Medulla oblongata (tissue), 1 donor: ENCODE data around the gene TNNT2.

Source experiments
- DNase-seq: peaks from one replicate; pipeline ENCODE4 v3.0.0-alpha.2; 2015; ENCODE audit errors: extremely low spot score

The TNNT2 gene

GRCh38 chr1:201334325-201335173 is 42.9 kb downstream of the TNNT2 start:
- DNase-seq, result peak; percentile 9

- no peak for DNase-seq
Measured at GRCh38 chr1:201332616-201333335, 44.7 kb downstream of the TNNT2 start.

- no peak for DNase-seq
Measured at GRCh38 chr1:201332021-201332420, 45.5 kb downstream of the TNNT2 start.

GRCh38 chr1:201331166-201331565 is 46.3 kb downstream of the TNNT2 start:
- no peak for DNase-seq

- no peak for DNase-seq
Measured at GRCh38 chr1:201330541-201330940, 46.9 kb downstream of the TNNT2 start.

GRCh38 chr1:201329801-201330200 is 47.7 kb downstream of the TNNT2 start:
- DNase-seq, result no peak

- DNase-seq, result no peak
Measured at GRCh38 chr1:201329286-201329685, 48.2 kb downstream of the TNNT2 start.

- DNase-seq, result no peak
Measured at GRCh38 chr1:201328576-201328975, 48.9 kb downstream of the TNNT2 start.

- DNase-seq, result no peak
Measured at GRCh38 chr1:201327687-201328240, 49.7 kb downstream of the TNNT2 start.

- DNase-seq, result no peak
Measured at GRCh38 chr1:201326710-201327109, 50.8 kb downstream of the TNNT2 start.

GRCh38 chr1:201325678-201326060 is 51.8 kb downstream of the TNNT2 start:
- DNase-seq, result no peak

GRCh38 chr1:201324821-201325677 is 52.4 kb downstream of the TNNT2 start:
- DNase-seq, result no peak

GRCh38 chr1:201324306-201324705 is 53.2 kb downstream of the TNNT2 start:
- no peak for DNase-seq

GRCh38 chr1:201322653-201323510 is 54.6 kb downstream of the TNNT2 start:
- no peak for DNase-seq

- DNase-seq, result no peak
Measured at GRCh38 chr1:201321826-201322390, 55.6 kb downstream of the TNNT2 start.

- DNase-seq, result no peak
Measured at GRCh38 chr1:201320168-201320788, 57.2 kb downstream of the TNNT2 start.

GRCh38 chr1:201319631-201320030 is 57.8 kb downstream of the TNNT2 start:
- no peak for DNase-seq

- no peak for DNase-seq
Measured at GRCh38 chr1:201318504-201319340, 58.8 kb downstream of the TNNT2 start.

- DNase-seq, result no peak
Measured at GRCh38 chr1:201317551-201317950, 59.9 kb downstream of the TNNT2 start.
